ENCODE measurements around the gene MFSD8. TPM values are rescaled to one million over a fixed set of nuclear protein-coding genes. Genes with fewer than 3 reads are reported as not detected.
A peak's percentile ranks its signal among the peaks of the same experiment; 100 is the strongest.

Gene MFSD8
- total and polyA plus RNA-seq, 2 of the 4 experiments (the other 2 are of a cell fraction) = 8.8 to 36.7 TPM

DNA sequence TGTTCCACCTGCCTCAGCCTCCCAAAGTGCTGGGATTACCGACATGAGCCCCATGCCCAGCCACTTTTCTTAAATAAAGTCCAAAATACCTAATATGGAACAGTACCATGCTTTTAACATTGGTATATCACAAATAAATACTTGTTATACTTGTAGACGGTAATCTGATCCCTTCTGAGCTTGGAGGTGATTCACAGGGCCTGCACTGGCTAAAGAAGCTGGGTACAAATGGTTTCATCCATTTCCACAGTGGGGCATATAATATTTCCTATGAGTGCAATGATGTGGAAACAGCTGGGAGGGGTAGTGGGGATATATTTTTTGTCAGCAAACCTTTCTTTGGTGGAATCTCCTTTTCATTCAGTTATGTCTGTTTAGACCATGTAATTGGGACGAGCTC lies 48.5 kb downstream of the MFSD8 start:
- Histone ChIP-seq H3K9me3 (ENCODE audit: control insufficient read depth, insufficient read depth, low read length) (no peaks in the 10 kb centered on the region), H2AFZ (replicated peaks; ENCODE audit: low read length, poor library complexity) (no peak overlapping the region), H3K27me3 (ENCODE audit: control insufficient read depth, insufficient read depth, low read length) (no peaks in the 10 kb centered on the region), H4K20me1 (ENCODE audit: insufficient read depth, low read length) (no peaks in the 10 kb centered on the region), H3K4ac (ENCODE audit: low read depth, low read length) (no peak overlapping the region), H2AK9ac (replicated peaks; ENCODE audit: low read depth, low read length, poor library complexity) (no peak overlapping the region), H3K9ac (ENCODE audit: low read depth, low read length) (no peak overlapping the region), H3K9me1 (ENCODE audit: insufficient read depth, low read length) (no peaks in the 10 kb centered on the region; the same call in none of the 2 replicates), H3K14ac (replicated peaks; ENCODE audit: low read depth, low read length) (no peak overlapping the region), H3K4me1 (ENCODE audit: control insufficient read depth, insufficient read depth, low read length) (no peaks in the 10 kb centered on the region), H3K18ac (ENCODE audit: low read depth, low read length) (no peak overlapping the region), H3K56ac (ENCODE audit: extremely low read depth, insufficient read depth, low read length) (no peak overlapping the region), H3K4me2 (ENCODE audit: low read depth, low read length) (no peak overlapping the region), H4K91ac (ENCODE audit: insufficient read depth, low read depth, low read length) (no peak overlapping the region), H2AK5ac (ENCODE audit: low read depth, low read length) (no peak overlapping the region), H4K5ac (ENCODE audit: low read depth, low read length) (no peak overlapping the region), H2BK5ac (ENCODE audit: low read depth, low read length, poor library complexity, severe bottlenecking) (no peak overlapping the region), H2BK20ac (ENCODE audit: low read depth, low read length) (no peak overlapping the region), H3K36me3 (ENCODE audit: control insufficient read depth, insufficient read depth, low read length) (peaks cover 8% of the 10 kb centered on the region), H3K4me3 (ENCODE audit: insufficient read depth, low read depth, low read length) (no peak overlapping the region), H3K23ac (ENCODE audit: low read depth, low read length) (no peak overlapping the region), H2BK15ac (ENCODE audit: low read depth, low read length) (no peak overlapping the region), H3K79me1 (ENCODE audit: low read depth in 1 of 2, low read length in 2 of 2) (no peaks in the 10 kb centered on the region), H3K27ac (ENCODE audit: insufficient read depth, low read length) (no peak overlapping the region), H4K8ac (ENCODE audit: low read depth in 2 of 2, low read length in 2 of 2) (no peak overlapping the region), H2BK120ac (ENCODE audit: low read depth, low read length) (no peak overlapping the region)
- peak; percentile 57; the same call in 1 of the 2 replicates for ATAC-seq (ENCODE audit: low read depth)
- no CpG with 5 or more reads among the region's 3 CpGs for WGBS, 2 experiments (ENCODE audit: extremely low coverage in 2 of 2, insufficient read length in 1 of 2)
- TF ChIP-seq CTCF (conservative IDR thresholded peaks at IDR 0.05; ENCODE audit: low read depth, low read length) = no peak
- no peak for TF ChIP-seq RCOR1 (IDR thresholded peaks at IDR 0.05; ENCODE audit: insufficient replicate concordance, low read length)
- no peak for TF ChIP-seq MAZ (IDR thresholded peaks at IDR 0.05; ENCODE audit: borderline replicate concordance, low read depth, low read length)
- TF ChIP-seq POLR2A (IDR thresholded peaks at IDR 0.05; ENCODE audit: low read depth, low read length) = no peak
- no peak for TF ChIP-seq MXI1 (IDR thresholded peaks at IDR 0.05; ENCODE audit: borderline replicate concordance, low read depth, low read length)
- TF ChIP-seq RFX5 (IDR thresholded peaks at IDR 0.05; ENCODE audit: low read depth, low read length) = no peak
- no peak for TF ChIP-seq NFE2L2 (IDR thresholded peaks at IDR 0.05; ENCODE audit: low read depth, low read length)
- no peak for TF ChIP-seq FOS (IDR thresholded peaks at IDR 0.05; ENCODE audit: low read depth, low read length)
- no peak for TF ChIP-seq RAD21 (IDR thresholded peaks at IDR 0.05; ENCODE audit: low read length)
- TF ChIP-seq SMC3 (IDR thresholded peaks at IDR 0.05; ENCODE audit: low read depth, low read length) = no peak
- TF ChIP-seq, protein P1, sequence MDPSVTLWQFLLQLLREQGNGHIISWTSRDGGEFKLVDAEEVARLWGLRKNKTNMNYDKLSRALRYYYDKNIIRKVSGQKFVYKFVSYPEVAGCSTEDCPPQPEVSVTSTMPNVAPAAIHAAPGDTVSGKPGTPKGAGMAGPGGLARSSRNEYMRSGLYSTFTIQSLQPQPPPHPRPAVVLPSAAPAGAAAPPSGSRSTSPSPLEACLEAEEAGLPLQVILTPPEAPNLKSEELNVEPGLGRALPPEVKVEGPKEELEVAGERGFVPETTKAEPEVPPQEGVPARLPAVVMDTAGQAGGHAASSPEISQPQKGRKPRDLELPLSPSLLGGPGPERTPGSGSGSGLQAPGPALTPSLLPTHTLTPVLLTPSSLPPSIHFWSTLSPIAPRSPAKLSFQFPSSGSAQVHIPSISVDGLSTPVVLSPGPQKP (IDR thresholded peaks at IDR 0.05; ENCODE audit: borderline replicate concordance, low read depth, low read length) = no peak
- TF ChIP-seq MAFK (IDR thresholded peaks at IDR 0.05; ENCODE audit: low read depth, low read length) = no peak
- TF ChIP-seq CEBPB (IDR thresholded peaks at IDR 0.05; ENCODE audit: low read depth, low read length) = no peak
- TF ChIP-seq, protein P2, sequence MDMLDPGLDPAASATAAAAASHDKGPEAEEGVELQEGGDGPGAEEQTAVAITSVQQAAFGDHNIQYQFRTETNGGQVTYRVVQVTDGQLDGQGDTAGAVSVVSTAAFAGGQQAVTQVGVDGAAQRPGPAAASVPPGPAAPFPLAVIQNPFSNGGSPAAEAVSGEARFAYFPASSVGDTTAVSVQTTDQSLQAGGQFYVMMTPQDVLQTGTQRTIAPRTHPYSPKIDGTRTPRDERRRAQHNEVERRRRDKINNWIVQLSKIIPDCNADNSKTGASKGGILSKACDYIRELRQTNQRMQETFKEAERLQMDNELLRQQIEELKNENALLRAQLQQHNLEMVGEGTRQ (IDR thresholded peaks at IDR 0.05; ENCODE audit: low read depth, low read length) = no peak
- no peak for TF ChIP-seq CHD1 (IDR thresholded peaks at IDR 0.05; ENCODE audit: low read depth, low read length)
- TF ChIP-seq BHLHE40 (IDR thresholded peaks at IDR 0.05; ENCODE audit: low read depth, low read length) = no peak
- peak; percentile 34 for DNase-seq
- intact Hi-C loops (cut with micrococcal nuclease) = no loop called here
- dilution Hi-C loops (cut with HindIII; ENCODE audit: low sequenced_read_pairs, unreplicated experiment) = no loop called here
- CTCF ChIA-PET = no interaction called here
- BruUV-seq (replicated peaks) = no TSS peak
- in situ Hi-C loops (cut with MboI; ENCODE audit: low sequenced_read_pairs) = no loop called here
- POLR2A ChIA-PET (ENCODE audit: unreplicated experiment) = interaction anchor here (0.6 kb wide), 1 partner anchor 70 kb away, joined by 3 read pairs; no protein-coding TSS in a partner anchor

Data from IMR-90 (cell line).